ENCODE measurements around the gene KRTAP6-2. TPM values are rescaled to one million over a fixed set of nuclear protein-coding genes. Genes with fewer than 3 reads are reported as not detected.

Gene KRTAP6-2
- total RNA-seq, 1 donor from 2014 or later, result not detected

DNA sequence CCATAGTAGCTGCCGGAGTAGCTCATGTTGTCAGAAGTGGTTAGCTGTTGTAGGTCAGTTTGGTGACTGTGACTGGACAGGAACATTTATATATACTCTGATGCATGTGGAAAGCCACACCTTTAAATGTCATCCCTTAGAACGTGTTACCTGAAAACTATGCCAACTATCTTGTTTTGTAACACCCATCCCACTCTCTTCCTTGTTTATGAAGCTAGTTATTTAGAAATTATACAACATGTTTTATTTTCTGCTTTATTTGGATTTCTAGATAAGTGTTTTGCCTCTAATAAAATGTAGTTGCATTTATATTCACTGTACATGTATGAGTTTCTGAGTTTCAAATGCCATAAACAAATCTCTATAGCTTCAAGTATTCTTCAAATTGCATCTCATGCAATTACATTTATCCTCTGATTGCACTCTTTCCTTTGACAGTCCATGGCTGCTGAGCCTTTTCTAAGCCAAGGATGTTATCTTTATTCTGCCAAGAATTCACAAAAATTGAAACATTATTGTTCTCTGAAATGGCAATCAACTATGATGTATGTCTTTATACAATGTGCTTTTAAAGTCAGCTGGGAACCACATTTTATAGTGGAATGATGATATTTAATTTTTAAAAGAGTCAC is 37.3 kb downstream of the KRTAP6-2 start, which contains the start of gene KRTAP19-7:
TSS of gene KRTAP19-7 (minus strand) at position 51 of the 632 bp plus-strand sequence. CDS start at position 26, 25 bp downstream.
- no peak for DNase-seq (ENCODE audit: low spot score)
- Mint-ChIP-seq H3K36me3 (ENCODE audit: low read depth) (no peaks in the 10 kb centered on the region), H3K4me1 (ENCODE audit: low read depth) (no peaks in the 10 kb centered on the region), H3K27ac (no peak within 1 kb of the TSS), H3K4me3 (ENCODE audit: low read depth) (no peak within 1 kb of the TSS), H3K9me3 (no peaks in the 10 kb centered on the region), H3K27me3 (ENCODE audit: low read depth) (no peaks in the 10 kb centered on the region)
- intact Hi-C loops (cut with micrococcal nuclease), result no loop called here

DNA sequence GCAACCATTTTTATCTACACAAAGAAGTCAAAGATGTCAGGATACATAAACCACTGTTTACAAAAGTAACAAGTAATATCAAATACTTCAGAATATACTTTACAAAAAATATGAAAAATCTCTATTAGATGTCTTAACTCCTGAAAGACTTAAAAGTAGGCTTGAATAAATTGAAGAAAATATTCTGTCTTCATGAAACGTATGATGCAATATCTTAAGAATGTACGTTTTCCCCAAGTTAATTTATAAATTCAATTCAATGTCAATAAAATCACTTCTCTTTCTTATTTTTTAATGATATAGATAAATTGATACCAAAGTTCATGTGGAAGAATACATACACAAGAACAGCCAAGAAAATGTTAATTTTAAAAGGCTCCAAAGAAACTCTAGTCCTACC is 43.6 kb downstream of the KRTAP6-2 start:
- Mint-ChIP-seq H3K4me3 (ENCODE audit: low read depth) (no peak overlapping the region), H3K9me3 (peaks cover 14% of the 10 kb centered on the region), H3K27me3 (ENCODE audit: low read depth) (no peaks in the 10 kb centered on the region), H3K36me3 (ENCODE audit: low read depth) (no peaks in the 10 kb centered on the region), H3K27ac (no peak overlapping the region), H3K4me1 (ENCODE audit: low read depth) (no peaks in the 10 kb centered on the region)
- no peak for DNase-seq (ENCODE audit: low spot score)
- intact Hi-C loops (cut with micrococcal nuclease), result no loop called here

DNA sequence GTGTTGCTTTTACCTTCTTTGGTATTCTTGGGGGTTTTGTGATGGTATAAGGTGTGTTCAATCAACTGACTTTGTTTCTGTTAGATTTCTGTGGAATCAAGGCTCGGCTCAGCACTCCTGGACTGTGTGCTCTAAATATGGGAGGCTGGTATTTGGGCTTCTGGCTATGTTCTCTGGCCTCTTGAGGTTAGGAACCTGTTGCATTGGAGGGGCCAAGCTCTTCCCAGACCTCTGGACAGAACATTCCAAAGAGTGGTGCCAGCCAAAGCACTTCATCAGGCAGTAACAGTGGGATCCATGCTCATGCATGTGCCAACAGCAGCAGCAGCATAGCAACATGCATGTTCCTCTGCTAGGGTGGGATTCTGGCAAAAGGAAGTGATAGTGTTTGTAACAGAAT is 45.9 kb downstream of the KRTAP6-2 start:
- no peaks in the 10 kb centered on the region for H3K27me3 Mint-ChIP-seq (ENCODE audit: low read depth)
- H3K9me3 Mint-ChIP-seq, result peaks cover 14% of the 10 kb centered on the region
- H3K27ac Mint-ChIP-seq, result no peak overlapping the region
- H3K36me3 Mint-ChIP-seq (ENCODE audit: low read depth), result no peaks in the 10 kb centered on the region
- DNase-seq (ENCODE audit: low spot score), result no peak
- H3K4me3 Mint-ChIP-seq (ENCODE audit: low read depth), result no peak overlapping the region
- H3K4me1 Mint-ChIP-seq (ENCODE audit: low read depth), result no peaks in the 10 kb centered on the region
- intact Hi-C loops (cut with micrococcal nuclease), result no loop called here

Other genes with a start within 250 kb of the KRTAP6-2 start
- not detected in 2 replicates for gene KRTAP13-2, start 226.6 kb downstream of the KRTAP6-2 start, total RNA-seq
- gene KRTAP13-1, start 202.9 kb downstream of the KRTAP6-2 start, total RNA-seq, result not detected in 2 replicates
- not detected in 2 replicates for gene KRTAP13-3, start 173.0 kb downstream of the KRTAP6-2 start, total RNA-seq
- gene KRTAP13-4, start 168.7 kb downstream of the KRTAP6-2 start, total RNA-seq, result not detected in 2 replicates
- gene KRTAP15-1, start 158.6 kb downstream of the KRTAP6-2 start, total RNA-seq, result not detected in 2 replicates
- not detected in 2 replicates for gene KRTAP19-1, start 118.5 kb downstream of the KRTAP6-2 start, total RNA-seq
- not detected in 2 replicates for gene KRTAP19-2, start 111.5 kb downstream of the KRTAP6-2 start, total RNA-seq
- gene KRTAP19-3, start 106.9 kb downstream of the KRTAP6-2 start, total RNA-seq, result not detected in 2 replicates
- gene KRTAP19-4, start 101.7 kb downstream of the KRTAP6-2 start, total RNA-seq, result not detected in 2 replicates
- gene KRTAP19-5, start 96.8 kb downstream of the KRTAP6-2 start, total RNA-seq, result not detected in 2 replicates
- gene KRTAP19-6, start 57.0 kb downstream of the KRTAP6-2 start, total RNA-seq, result not detected in 2 replicates
- gene KRTAP19-7, start 37.6 kb downstream of the KRTAP6-2 start, total RNA-seq, result not detected in 2 replicates
- not detected in 2 replicates for gene KRTAP22-2, start 8.5 kb downstream of the KRTAP6-2 start, total RNA-seq
- gene KRTAP6-3, start 6.5 kb downstream of the KRTAP6-2 start, total RNA-seq, result not detected in 2 replicates
- gene KRTAP22-1, start 2.2 kb upstream of the KRTAP6-2 start, total RNA-seq, result not detected in 2 replicates
- not detected in 2 replicates for gene KRTAP6-1, start 15.0 kb upstream of the KRTAP6-2 start, total RNA-seq
- gene KRTAP20-1, start 17.5 kb upstream of the KRTAP6-2 start, total RNA-seq, result not detected in 2 replicates
- not detected in 2 replicates for gene KRTAP20-4, start 21.7 kb upstream of the KRTAP6-2 start, total RNA-seq
- not detected in 2 replicates for gene KRTAP20-2, start 36.3 kb upstream of the KRTAP6-2 start, total RNA-seq
- not detected in 2 replicates for gene KRTAP20-3, start 44.0 kb upstream of the KRTAP6-2 start, total RNA-seq
- gene KRTAP21-3, start 119.9 kb upstream of the KRTAP6-2 start, total RNA-seq, result not detected in 2 replicates
- not detected in 2 replicates for gene KRTAP21-2, start 148.4 kb upstream of the KRTAP6-2 start, total RNA-seq
- gene KRTAP21-1, start 156.5 kb upstream of the KRTAP6-2 start, total RNA-seq, result not detected in 2 replicates
- gene KRTAP8-1, start 214.4 kb upstream of the KRTAP6-2 start, total RNA-seq, result not detected in 2 replicates
- not detected in 2 replicates for gene KRTAP7-1, start 230.9 kb upstream of the KRTAP6-2 start, total RNA-seq

All from activated T-helper 2 cell treated with anti-CD3 and anti-CD28 coated beads, Interferon-gamma antibody, Interleukin-2, Interleukin-4, amounts not matched to agents 10 μg/mL and 5 μg/mL and 100 μg/mL, durations not matched to agents 14 hours and 24 hours and 36 hours (primary cell).